Measurements from ENCODE around the gene LRRC10B. TPM values are rescaled to one million over a fixed set of nuclear protein-coding genes. Genes with fewer than 3 reads are reported as not detected.

LRRC10B gene
- total and polyA plus RNA-seq, 8 donors = 0.43 to 1.3 (median 0.75) TPM; not detected in 2

DNA sequence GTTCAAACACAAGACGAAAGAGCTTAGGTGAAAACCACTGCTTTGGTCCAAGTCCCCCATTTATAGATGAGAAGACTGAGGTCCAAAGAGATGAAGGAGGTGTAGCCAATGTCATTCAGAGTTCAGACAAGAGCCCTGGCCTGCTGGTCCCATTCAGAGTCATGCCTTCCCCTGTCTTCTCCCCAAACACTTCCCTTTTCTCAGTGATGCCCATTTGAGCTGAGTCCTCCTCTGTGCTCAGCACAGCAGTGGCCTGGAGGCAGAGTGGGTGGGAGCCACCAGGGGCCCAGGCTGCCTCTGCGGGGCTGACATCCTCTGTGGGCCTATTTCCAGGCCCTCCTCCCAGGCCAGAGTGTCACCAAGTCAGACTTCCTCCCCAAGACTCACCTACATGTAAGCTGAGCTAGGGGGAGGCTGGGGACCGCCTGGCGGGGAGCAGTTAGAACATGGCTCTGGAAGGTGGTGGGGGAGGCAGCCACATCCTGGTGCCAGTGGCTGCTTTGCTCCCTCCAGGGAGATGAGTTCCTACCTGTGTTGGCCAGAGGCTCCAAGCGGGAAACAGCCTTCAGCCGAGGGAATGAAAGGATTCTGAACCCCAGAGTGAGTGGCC, 22.4 kb upstream of the LRRC10B start:
- Histone ChIP-seq H3K27me3 (peaks cover 0 to 18% (median 14%) of the 10 kb centered on the region in 3 donors), H3K9me3 (no peaks in the 10 kb centered on the region), H3K4me3 (no peak overlapping the region), H3K27ac (no peak overlapping the region), H3K4me1 (peaks cover 26 to 30% (median 27%) of the 10 kb centered on the region in 4 donors), H3K36me3 (peaks cover 0 to 7% (median 0%) of the 10 kb centered on the region in 4 donors)
- 89 to 98% (median 94%) methylated on average over 5 to 6 of the region's 6 CpGs for WGBS, 5 donors
- intact Hi-C loops (cut with DNase I; ENCODE audit: low total_unique reads) = no loop called here
- TF ChIP-seq EP300 (IDR thresholded peaks at IDR 0.05) (no peak), POLR2A (IDR thresholded peaks at IDR 0.05) (no peak), POLR2AphosphoS5 (IDR thresholded peaks at IDR 0.05) (no peak)
- TF ChIP-seq, protein P1, sequence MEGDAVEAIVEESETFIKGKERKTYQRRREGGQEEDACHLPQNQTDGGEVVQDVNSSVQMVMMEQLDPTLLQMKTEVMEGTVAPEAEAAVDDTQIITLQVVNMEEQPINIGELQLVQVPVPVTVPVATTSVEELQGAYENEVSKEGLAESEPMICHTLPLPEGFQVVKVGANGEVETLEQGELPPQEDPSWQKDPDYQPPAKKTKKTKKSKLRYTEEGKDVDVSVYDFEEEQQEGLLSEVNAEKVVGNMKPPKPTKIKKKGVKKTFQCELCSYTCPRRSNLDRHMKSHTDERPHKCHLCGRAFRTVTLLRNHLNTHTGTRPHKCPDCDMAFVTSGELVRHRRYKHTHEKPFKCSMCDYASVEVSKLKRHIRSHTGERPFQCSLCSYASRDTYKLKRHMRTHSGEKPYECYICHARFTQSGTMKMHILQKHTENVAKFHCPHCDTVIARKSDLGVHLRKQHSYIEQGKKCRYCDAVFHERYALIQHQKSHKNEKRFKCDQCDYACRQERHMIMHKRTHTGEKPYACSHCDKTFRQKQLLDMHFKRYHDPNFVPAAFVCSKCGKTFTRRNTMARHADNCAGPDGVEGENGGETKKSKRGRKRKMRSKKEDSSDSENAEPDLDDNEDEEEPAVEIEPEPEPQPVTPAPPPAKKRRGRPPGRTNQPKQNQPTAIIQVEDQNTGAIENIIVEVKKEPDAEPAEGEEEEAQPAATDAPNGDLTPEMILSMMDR (IDR thresholded peaks at IDR 0.05) = no peak
- no peak for DNase-seq

GRCh38 chr11:61486779-61487178, 21.8 kb upstream of the LRRC10B start:
- Histone ChIP-seq H3K27me3 (peaks cover 0 to 12% (median 7%) of the 10 kb centered on the region in 3 donors), H3K4me3 (no peak overlapping the region), H3K36me3 (peaks cover 0 to 7% (median 0%) of the 10 kb centered on the region in 4 donors), H3K4me1 (peaks cover 25 to 28% (median 26%) of the 10 kb centered on the region in 4 donors), H3K9me3 (no peaks in the 10 kb centered on the region), H3K27ac (no peak overlapping the region)
- 74 to 98% (median 84%) methylated on average over 4 to 5 of the region's 5 CpGs for WGBS, 5 donors
- intact Hi-C loops (cut with DNase I; ENCODE audit: low total_unique reads) = no loop called here
- no peak for DNase-seq
- TF ChIP-seq, protein P1 (IDR thresholded peaks at IDR 0.05) = no peak
- no peak for TF ChIP-seq EP300 (IDR thresholded peaks at IDR 0.05)
- TF ChIP-seq POLR2AphosphoS5 (IDR thresholded peaks at IDR 0.05) = no peak
- TF ChIP-seq POLR2A (IDR thresholded peaks at IDR 0.05) = no peak

DNA sequence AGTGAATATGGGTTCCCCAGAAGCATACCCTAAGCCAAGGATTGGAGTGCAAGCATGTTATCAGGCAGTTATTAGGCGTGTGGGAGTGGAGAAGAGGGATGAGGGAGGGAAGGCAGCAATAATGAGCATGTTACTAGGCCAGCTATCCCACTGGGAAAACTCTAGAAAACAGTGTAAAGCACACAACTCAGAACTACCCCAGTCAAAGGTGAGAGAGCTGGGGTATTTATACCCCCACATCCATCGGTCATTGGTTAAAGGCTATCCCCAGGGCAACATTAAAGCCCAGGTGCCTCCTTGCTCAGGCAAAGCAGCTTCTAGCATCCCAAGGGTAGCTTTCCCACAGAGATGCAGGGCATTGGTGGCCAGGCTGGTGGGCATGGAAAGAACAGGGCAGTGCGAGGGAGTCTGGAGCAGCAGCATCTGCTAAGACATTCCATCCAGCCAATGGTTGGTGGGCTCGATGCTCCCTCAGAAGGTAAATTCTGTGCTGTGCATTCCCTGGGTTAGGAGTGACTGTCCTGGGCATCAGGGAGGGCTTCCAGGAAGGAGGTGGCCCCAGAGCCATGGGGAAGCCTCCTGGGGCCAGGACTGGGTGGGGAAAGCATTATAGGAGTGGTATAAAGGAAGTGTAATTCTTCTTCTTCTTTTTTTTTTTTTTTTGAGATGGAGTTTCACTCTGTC, 21.1 kb upstream of the LRRC10B start:
- DNase-seq = no peak
- no peaks in the 10 kb centered on the region for H3K9me3 ChIP-seq

DNA sequence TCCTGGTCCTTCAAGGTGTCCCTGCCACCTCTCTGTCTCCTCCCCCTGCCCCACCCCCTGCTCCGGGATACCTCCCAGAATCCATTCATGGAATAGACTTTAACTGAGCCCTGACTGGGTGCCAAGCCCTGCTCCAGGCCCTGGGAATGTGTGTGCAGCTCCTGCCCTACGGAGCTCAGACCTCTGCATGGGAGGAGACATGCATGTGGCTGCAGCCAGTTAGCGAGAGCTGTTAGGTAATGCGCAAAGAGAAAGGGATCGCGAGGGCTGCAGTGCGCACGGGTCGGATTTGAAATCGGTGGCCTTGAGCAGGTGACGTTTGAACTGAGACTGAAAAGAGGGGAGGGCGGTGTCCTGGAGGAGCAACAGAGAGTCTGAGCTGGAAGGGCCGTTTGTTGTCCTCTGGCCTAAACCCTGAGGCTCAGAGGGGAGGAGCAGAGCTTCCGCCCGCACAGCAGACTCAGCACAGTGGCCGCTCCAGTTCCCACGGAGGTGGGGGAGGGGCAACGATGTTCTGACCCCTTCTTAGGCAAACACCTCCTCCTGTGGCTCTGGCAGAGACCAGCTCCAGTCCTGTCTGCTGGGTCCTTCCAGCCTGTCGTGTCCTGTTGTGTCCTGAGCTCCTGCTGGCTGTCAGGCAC, 19.8 kb upstream of the LRRC10B start:
- DNase-seq = peak; percentile 74 to 84
- Histone ChIP-seq H3K27ac (peak overlapping the region in 4 of 5 donors; percentile 15 to 71 (median 43)), H3K36me3 (peaks cover 0 to 7% (median 0%) of the 10 kb centered on the region in 4 donors), H3K4me3 (peak overlapping the region in 3 of 4 donors; percentile 21 to 26 (median 24)), H3K9me3 (no peaks in the 10 kb centered on the region), H3K27me3 (no peaks in the 10 kb centered on the region), H3K4me1 (peaks cover 25 to 28% (median 26%) of the 10 kb centered on the region in 4 donors)
- 14 to 25% (median 25%) methylated on average over 17 to 19 of the region's 19 CpGs for WGBS, 5 donors
- intact Hi-C loops (cut with DNase I; ENCODE audit: low total_unique reads) = no loop called here
- TF ChIP-seq, protein P1 (IDR thresholded peaks at IDR 0.05) = no peak
- TF ChIP-seq EP300 (IDR thresholded peaks at IDR 0.05) = no peak
- TF ChIP-seq POLR2AphosphoS5 (IDR thresholded peaks at IDR 0.05) = peak in 1 of 3 donors; percentile 40
- TF ChIP-seq POLR2A (IDR thresholded peaks at IDR 0.05) = no peak

More for the DNA sequence above, 21.1 kb upstream of the LRRC10B start:
- H3K27ac ChIP-seq = no peak overlapping the region
- TF ChIP-seq EP300 (IDR thresholded peaks at IDR 0.05) = no peak
- intact Hi-C loops (cut with DNase I; ENCODE audit: low total_unique reads) = no loop called here
- peaks cover 0 to 7% (median 0%) of the 10 kb centered on the region in 4 donors for H3K36me3 ChIP-seq
- peaks cover 0 to 5% (median under 1%) of the 10 kb centered on the region in 3 donors for H3K27me3 ChIP-seq
- H3K4me3 ChIP-seq = no peak overlapping the region
- 94 to 98% (median 95%) methylated on average over 4 of the region's 4 CpGs for WGBS, 5 donors
- H3K4me1 ChIP-seq = peaks cover 25 to 28% (median 26%) of the 10 kb centered on the region in 4 donors

Measured in stomach (tissue), 9 donors.